Stimulated activated effector memory CD8-positive, alpha-beta T cell treated with anti-CD3 and anti-CD28 coated beads, Interleukin-12 subunit alpha, Interleukin-12 subunit beta, amount 100 ng/mL, for 72 hours (primary cell): ENCODE data around the gene ZPBP2.

Experiments
- ATAC-seq: fragments of 150-1000 bp; cut with Tn5 transposase; 2 replicates; pipeline ENCODE4 v1.10.0; 2021
- DNase-seq, 2 donors: peaks; one replicate each; pipeline ENCODE4 v3.0.0; 2021 to 2022; ENCODE audit warnings: low spot score in 2 of 2
- H3K27ac Mint-ChIP-seq: one replicate; pipeline ENCODE4 v1.8.0; 2022; ENCODE audit warnings: mild to moderate bottlenecking, mixed read lengths
- H3K36me3 Mint-ChIP-seq: one replicate; pipeline ENCODE4 v1.8.0; 2022; ENCODE audit warnings: mild to moderate bottlenecking, mixed read lengths
- H3K4me1 Mint-ChIP-seq: one replicate; pipeline ENCODE4 v1.8.0; 2022; ENCODE audit warnings: mixed read lengths
- H3K4me3 Mint-ChIP-seq: one replicate; pipeline ENCODE4 v1.8.0; 2022; ENCODE audit warnings: mild to moderate bottlenecking, mixed read lengths
- H3K9me3 Mint-ChIP-seq: one replicate; pipeline ENCODE4 v1.8.0; 2022; ENCODE audit warnings: mixed read lengths

Gene ZPBP2, protein sequence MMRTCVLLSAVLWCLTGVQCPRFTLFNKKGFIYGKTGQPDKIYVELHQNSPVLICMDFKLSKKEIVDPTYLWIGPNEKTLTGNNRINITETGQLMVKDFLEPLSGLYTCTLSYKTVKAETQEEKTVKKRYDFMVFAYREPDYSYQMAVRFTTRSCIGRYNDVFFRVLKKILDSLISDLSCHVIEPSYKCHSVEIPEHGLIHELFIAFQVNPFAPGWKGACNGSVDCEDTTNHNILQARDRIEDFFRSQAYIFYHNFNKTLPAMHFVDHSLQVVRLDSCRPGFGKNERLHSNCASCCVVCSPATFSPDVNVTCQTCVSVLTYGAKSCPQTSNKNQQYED

DNA sequence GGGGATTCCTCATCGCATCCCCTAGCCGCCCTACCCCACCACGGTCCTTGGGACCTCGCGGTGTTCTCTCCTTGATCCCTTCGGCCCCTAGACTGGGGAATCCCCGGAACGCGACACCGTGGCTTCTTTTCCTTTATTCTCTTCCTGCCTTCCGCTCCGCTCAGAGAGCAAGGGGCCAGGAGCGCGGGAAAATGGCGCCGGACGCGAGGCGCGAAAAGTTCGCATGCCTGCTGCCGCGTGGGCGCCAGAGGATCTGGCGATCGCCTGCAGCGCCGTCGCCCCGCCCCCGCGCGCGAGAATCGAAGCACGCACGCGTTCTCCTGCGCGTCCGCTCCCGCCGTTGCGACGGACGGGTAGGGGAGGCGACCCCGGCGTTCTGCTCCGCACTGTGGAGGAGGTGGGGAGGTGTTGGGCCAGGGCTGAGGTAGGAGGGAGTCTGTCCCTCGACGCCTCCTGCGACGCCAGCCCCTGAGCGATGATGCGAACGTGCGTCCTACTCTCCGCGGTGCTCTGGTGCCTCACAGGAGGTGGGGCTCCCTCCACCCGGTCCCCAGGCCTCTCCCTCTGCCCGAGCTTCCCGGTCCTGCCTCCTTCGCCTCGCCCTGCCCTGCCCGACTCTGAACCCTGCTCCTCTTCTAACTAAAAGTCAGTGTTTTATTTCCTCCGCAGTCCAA is at the start of gene ZPBP2:
ZPBP2 (plus strand) TSS at position 323 of the 674 bp plus-strand sequence; CDS start at position 476, 153 bp downstream.
- Mint-ChIP-seq H3K4me1 (peaks cover 47% of the 10 kb centered on the region), H3K9me3 (no peaks in the 10 kb centered on the region), H3K27ac (peak within 1 kb of the TSS; percentile 99), H3K4me3 (peak within 1 kb of the TSS; percentile 91), H3K36me3 (peaks cover 12% of the 10 kb centered on the region)
- no peak for ATAC-seq
- DNase-seq: peak in 1 of 2 donors; percentile 89

DNA sequence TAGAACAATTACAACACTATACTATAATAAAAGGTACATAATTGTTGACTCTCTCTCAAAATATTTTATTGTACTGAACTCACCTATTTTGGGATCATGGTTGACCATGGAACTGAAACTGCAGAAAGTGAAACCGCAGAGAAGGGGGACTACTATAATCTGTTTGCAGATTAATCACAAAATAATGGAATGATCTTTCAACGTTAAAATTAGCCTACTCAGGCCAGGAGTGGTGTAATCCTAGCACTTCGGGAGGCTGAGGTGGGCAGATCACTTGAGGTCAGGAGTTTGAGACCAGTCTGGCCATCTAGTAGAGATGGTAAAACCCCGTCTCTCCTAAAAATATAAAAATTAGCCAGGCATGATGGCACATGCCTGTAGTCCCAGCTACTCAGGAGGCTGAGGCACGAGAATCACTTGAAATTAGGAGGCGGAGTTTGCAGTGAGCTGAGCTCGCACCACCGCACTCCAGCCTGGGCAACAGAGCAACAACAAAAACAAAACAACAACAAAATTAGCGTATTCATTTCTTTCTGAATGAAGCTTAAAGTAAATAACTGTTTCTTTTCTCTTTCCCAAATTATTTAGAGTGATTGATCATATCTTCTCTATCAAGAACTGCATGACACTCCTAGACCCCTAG is 49.5 kb upstream of the ZPBP2 start:
- Mint-ChIP-seq H3K27ac (peak overlapping the region; percentile 94), H3K9me3 (peaks cover 6% of the 10 kb centered on the region), H3K4me1 (peaks cover 71% of the 10 kb centered on the region), H3K36me3 (peaks cover 91% of the 10 kb centered on the region), H3K4me3 (peak overlapping the region; percentile 63)
- no peak for ATAC-seq
- DNase-seq: no peak

GRCh38 chr17:39820541-39820940 is 47.5 kb upstream of the ZPBP2 start:
- DNase-seq (no peak), ATAC-seq (peak; percentile 49)
- peak overlapping the region; percentile 94 for H3K27ac Mint-ChIP-seq
- H3K36me3 Mint-ChIP-seq: peaks cover 93% of the 10 kb centered on the region
- H3K4me3 Mint-ChIP-seq: peak overlapping the region; percentile 63
- H3K9me3 Mint-ChIP-seq: peaks cover 15% of the 10 kb centered on the region
- peaks cover 59% of the 10 kb centered on the region for H3K4me1 Mint-ChIP-seq

- peaks cover 97% of the 10 kb centered on the region for H3K36me3 Mint-ChIP-seq
- no peak for ATAC-seq
- peaks cover 16% of the 10 kb centered on the region for H3K9me3 Mint-ChIP-seq
- H3K27ac Mint-ChIP-seq: peak overlapping the region; percentile 94
- H3K4me3 Mint-ChIP-seq: peak overlapping the region; percentile 63
- peaks cover 61% of the 10 kb centered on the region for H3K4me1 Mint-ChIP-seq
- no peak for DNase-seq
Measured at GRCh38 chr17:39820987-39821386, 47.0 kb upstream of the ZPBP2 start.

GRCh38 chr17:39822051-39822451 is 46.0 kb upstream of the ZPBP2 start:
- Mint-ChIP-seq H3K9me3 (peaks cover 16% of the 10 kb centered on the region), H3K36me3 (peaks cover 98% of the 10 kb centered on the region), H3K4me1 (peaks cover 68% of the 10 kb centered on the region), H3K4me3 (no peak overlapping the region), H3K27ac (peak overlapping the region; percentile 87)
- peak; percentile 62 for ATAC-seq
- DNase-seq: no peak

DNA sequence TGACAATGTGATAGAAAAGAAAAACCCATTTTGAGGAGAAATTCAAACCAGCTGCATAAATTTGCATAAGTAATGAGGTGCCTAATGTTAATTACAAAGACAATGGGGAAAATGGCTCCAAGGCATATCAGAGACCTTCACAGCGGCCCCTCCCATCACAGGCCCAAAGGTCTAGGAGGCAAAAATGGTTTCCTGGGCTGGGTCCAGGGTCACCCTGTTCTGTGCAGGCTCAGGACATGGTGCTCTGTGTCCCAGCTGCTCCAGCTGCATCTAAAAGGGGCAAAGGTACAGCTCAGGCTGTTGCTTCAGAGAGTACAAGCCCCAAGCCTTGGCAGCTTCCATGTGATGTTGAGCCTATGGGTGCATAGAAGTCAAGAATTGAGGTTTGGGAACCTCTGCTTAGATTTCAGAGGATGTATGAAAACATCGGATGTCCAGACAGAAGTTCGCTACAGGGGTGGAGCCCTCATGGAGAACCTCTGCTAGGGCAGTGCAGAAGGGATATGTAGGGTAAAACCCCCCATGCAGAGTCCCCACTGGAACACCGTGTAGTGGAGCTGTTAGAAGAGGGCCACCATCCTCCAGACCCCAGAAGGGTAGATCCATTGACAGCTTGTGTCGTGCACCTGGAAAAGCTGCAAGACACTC is 44.5 kb upstream of the ZPBP2 start:
- H3K36me3 Mint-ChIP-seq: peaks cover 100% of the 10 kb centered on the region
- no peak overlapping the region for H3K4me3 Mint-ChIP-seq
- peaks cover 73% of the 10 kb centered on the region for H3K4me1 Mint-ChIP-seq
- peaks cover 16% of the 10 kb centered on the region for H3K9me3 Mint-ChIP-seq
- H3K27ac Mint-ChIP-seq: peak overlapping the region; percentile 45
- no peak for ATAC-seq
- no peak for DNase-seq

GRCh38 chr17:39826334-39826733 is 41.7 kb upstream of the ZPBP2 start:
- H3K9me3 Mint-ChIP-seq: peaks cover 16% of the 10 kb centered on the region
- ATAC-seq: peak; percentile 67
- no peak for DNase-seq
- H3K4me3 Mint-ChIP-seq: no peak overlapping the region
- H3K36me3 Mint-ChIP-seq: peaks cover 100% of the 10 kb centered on the region
- H3K4me1 Mint-ChIP-seq: peaks cover 48% of the 10 kb centered on the region
- H3K27ac Mint-ChIP-seq: peak overlapping the region; percentile 82

- H3K4me1 Mint-ChIP-seq: peaks cover 34% of the 10 kb centered on the region
- peaks cover 96% of the 10 kb centered on the region for H3K36me3 Mint-ChIP-seq
- peaks cover 9% of the 10 kb centered on the region for H3K9me3 Mint-ChIP-seq
- H3K27ac Mint-ChIP-seq: peak overlapping the region; percentile 41
- no peak overlapping the region for H3K4me3 Mint-ChIP-seq
- no peak for DNase-seq
- ATAC-seq: no peak
Measured at GRCh38 chr17:39828443-39828842, 39.6 kb upstream of the ZPBP2 start.

DNA sequence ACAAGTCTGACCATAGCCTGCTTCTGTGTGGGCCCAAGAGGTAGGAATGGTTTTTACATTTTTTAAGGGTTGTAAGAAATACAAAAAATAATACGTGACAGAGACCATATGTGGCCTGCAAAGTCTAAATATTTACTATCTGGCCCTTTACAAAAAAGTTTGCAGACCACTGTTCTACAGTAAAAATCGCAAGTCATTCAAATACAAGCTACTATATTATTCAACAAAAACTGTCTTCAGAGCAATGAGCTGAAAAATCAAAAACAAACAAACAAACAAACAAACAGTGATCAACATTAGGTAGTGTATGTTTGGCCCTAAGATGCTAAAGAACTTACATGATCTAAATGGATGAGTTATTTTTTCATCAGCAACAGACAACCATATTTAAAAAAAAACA is 36.4 kb upstream of the ZPBP2 start:
- Mint-ChIP-seq H3K4me1 (peaks cover 45% of the 10 kb centered on the region), H3K4me3 (no peak overlapping the region), H3K9me3 (no peaks in the 10 kb centered on the region), H3K36me3 (peaks cover 93% of the 10 kb centered on the region), H3K27ac (peak overlapping the region; percentile 10)
- DNase-seq (no peak), ATAC-seq (no peak)

DNA sequence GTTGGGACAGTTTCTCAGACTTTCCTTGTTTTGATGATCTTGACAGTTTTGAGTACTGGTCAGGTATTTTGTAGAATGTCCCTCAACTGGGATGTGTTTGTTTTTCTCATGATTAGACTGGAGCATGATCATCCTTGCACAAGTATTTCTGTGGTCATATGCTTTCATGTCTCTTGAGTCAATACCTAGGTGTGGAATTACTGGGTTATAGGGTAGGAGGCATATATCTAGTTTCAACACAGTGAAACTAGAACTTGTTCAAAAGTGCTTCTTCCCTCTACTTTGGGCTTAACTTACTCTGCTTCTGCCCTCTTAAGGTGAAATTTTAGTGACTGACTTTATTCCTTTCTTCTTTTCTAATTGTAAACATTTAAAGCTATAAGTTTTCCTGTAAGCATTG is 34.0 kb upstream of the ZPBP2 start:
- no peak overlapping the region for H3K4me3 Mint-ChIP-seq
- peak overlapping the region; percentile 87 for H3K27ac Mint-ChIP-seq
- peaks cover 84% of the 10 kb centered on the region for H3K36me3 Mint-ChIP-seq
- peaks cover 7% of the 10 kb centered on the region for H3K9me3 Mint-ChIP-seq
- ATAC-seq: peak; percentile 96
- DNase-seq: no peak
- peaks cover 41% of the 10 kb centered on the region for H3K4me1 Mint-ChIP-seq

DNA sequence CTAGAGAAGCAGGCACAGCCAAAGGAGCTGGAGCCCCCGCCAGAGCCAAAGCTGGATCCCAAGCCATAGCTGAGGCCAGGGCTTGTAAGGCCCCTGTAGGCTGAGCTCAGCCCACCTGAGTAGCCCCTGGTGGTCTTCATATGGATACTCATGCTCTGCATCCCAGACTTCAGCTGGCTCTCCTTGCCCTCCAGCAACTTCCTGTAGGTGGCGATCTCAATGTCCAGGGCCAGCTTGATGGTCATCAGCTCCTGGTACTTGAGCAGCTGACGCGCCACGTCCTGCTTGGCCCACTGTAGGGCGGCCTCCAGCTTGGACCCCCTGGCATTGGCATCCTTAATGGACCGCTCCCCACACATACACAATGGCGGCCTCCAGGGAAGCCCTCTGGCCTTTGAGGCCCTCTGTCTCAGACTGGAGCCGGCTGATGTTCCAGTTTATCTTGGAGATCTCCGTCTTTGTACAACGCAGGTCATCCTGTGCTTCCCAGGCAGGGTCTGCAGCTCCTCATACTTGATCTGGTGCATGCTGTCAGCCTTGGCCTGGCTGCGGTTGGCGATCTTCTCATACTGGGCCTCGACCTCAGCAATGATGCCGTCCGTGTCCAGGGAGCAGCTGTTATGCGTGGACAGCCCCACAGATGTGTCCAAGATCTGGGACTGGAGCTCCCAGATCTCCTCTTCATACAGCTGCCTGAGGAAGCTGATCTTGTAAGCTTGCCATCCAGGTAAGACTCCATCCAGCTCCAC is 32.8 kb upstream of the ZPBP2 start:
- H3K27ac Mint-ChIP-seq: peak overlapping the region; percentile 87
- peaks cover 52% of the 10 kb centered on the region for H3K4me1 Mint-ChIP-seq
- DNase-seq (peak in 1 of 2 donors; percentile 47), ATAC-seq (no peak)
- H3K36me3 Mint-ChIP-seq: peaks cover 84% of the 10 kb centered on the region
- H3K4me3 Mint-ChIP-seq: no peak overlapping the region
- H3K9me3 Mint-ChIP-seq: peaks cover 11% of the 10 kb centered on the region

- H3K4me3 Mint-ChIP-seq: no peak overlapping the region
- peaks cover 61% of the 10 kb centered on the region for H3K4me1 Mint-ChIP-seq
- ATAC-seq (no peak), DNase-seq (no peak)
- peaks cover 11% of the 10 kb centered on the region for H3K9me3 Mint-ChIP-seq
- H3K27ac Mint-ChIP-seq: peak overlapping the region; percentile 87
- peaks cover 84% of the 10 kb centered on the region for H3K36me3 Mint-ChIP-seq
Measured at GRCh38 chr17:39836117-39836516, 31.9 kb upstream of the ZPBP2 start.

DNA sequence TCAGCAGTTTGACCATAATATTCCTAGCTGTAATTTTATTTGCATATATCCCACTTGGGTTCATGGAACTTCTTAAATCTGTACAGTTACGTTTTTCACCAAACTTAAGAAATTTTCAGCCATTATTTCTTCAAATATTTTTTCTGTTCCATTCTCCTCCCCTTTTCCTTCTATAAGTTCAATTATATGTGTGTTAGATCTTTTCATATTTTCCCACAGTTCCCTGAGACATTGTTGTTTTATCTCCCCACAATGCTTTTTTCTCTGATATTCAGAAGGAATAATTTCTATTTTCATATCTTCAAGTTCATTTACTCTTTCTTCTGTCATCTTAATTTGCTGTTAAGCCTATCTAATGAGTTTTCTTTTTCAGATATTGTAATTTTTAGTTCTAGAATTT is 29.9 kb upstream of the ZPBP2 start:
- Mint-ChIP-seq H3K36me3 (peaks cover 88% of the 10 kb centered on the region), H3K4me3 (no peak overlapping the region), H3K4me1 (peaks cover 75% of the 10 kb centered on the region), H3K27ac (peak overlapping the region; percentile 13), H3K9me3 (peaks cover 11% of the 10 kb centered on the region)
- ATAC-seq (no peak), DNase-seq (no peak)

DNA sequence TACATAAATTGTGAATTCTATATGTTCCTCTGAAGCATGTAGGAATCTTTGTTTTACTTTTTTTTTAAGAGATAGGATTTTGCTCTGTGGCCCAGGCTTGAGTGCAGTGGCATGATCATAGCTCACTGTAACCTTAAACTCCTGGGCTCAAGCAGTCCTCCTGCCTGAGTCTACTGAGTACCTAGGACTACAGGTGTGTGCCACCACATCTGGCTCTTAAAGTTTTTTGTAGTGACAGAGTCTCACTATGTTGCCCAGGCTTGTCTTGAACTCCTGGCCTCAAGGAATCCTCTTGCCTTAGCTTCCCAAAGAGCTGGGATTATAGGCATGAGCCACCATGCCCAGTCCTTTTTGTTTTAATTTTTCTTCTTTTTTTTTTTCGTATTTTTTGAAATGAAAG is 29.2 kb upstream of the ZPBP2 start:
- H3K4me3 Mint-ChIP-seq: no peak overlapping the region
- ATAC-seq: no peak
- peak overlapping the region; percentile 45 for H3K27ac Mint-ChIP-seq
- H3K9me3 Mint-ChIP-seq: peaks cover 11% of the 10 kb centered on the region
- peaks cover 76% of the 10 kb centered on the region for H3K4me1 Mint-ChIP-seq
- H3K36me3 Mint-ChIP-seq: peaks cover 88% of the 10 kb centered on the region
- no peak for DNase-seq
